ENCODE data around the gene TOR4A.

Gene TOR4A

DNA sequence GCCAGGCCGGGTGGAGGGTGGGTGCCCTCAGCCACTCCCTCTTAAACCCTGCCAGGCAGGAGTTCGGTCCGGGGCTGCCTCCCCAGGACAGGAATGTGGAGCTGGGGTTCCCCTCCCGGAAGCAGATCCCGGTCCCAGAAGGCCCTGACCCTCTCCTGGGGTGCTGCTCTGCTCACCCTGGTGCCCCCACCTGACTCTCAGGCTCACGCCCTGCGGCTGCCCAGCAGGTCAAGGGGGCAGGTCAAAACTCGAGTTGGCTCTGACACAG is 28.2 kb downstream of the TOR4A start:
- Histone ChIP-seq H3K4me3 (ENCODE audit: low read depth in 1 of 5, low read length in 5 of 5) (peak overlapping the region in 3 of 5 donors; percentile 39 to 49 (median 41)), H3K4me1 (ENCODE audit: control insufficient read depth in 5 of 5, insufficient read depth in 5 of 5, low read length in 5 of 5) (peaks cover 5 to 63% (median 54%) of the 10 kb centered on the region in 5 donors), H3K9ac (ENCODE audit: low read length in 5 of 5) (peak overlapping the region in 2 of 5 donors; percentile 3 to 64), H3K27me3 (ENCODE audit: control insufficient read depth in 5 of 5, insufficient read depth in 4 of 5, low read length in 5 of 5) (peaks cover 16 to 59% (median 54%) of the 10 kb centered on the region in 5 donors), H3K36me3 (ENCODE audit: control insufficient read depth in 5 of 5, insufficient read depth in 5 of 5, low read length in 5 of 5) (no peaks in the 10 kb centered on the region), H3K27ac (ENCODE audit: low read depth, low read length) (peak overlapping the region; percentile 57), H3K9me3 (ENCODE audit: control insufficient read depth in 5 of 5, low read length in 5 of 5) (no peaks in the 10 kb centered on the region)

GRCh38 chr9:137306066-137306849 is 28.7 kb downstream of the TOR4A start:
- H3K9ac ChIP-seq (ENCODE audit: low read length in 5 of 5) = peak overlapping the region in 2 of 5 donors; percentile 3 to 64

GRCh38 chr9:137306850-137307254 is 29.3 kb downstream of the TOR4A start:
- Histone ChIP-seq H3K4me3 (ENCODE audit: low read depth in 1 of 5, low read length in 5 of 5) (peak overlapping the region in 2 of 5 donors; percentile 41 to 59), H3K36me3 (ENCODE audit: control insufficient read depth in 5 of 5, insufficient read depth in 5 of 5, low read length in 5 of 5) (no peaks in the 10 kb centered on the region), H3K9me3 (ENCODE audit: control insufficient read depth in 5 of 5, low read length in 5 of 5) (no peaks in the 10 kb centered on the region), H3K4me1 (ENCODE audit: control insufficient read depth in 5 of 5, insufficient read depth in 5 of 5, low read length in 5 of 5) (peaks cover 9 to 54% (median 49%) of the 10 kb centered on the region in 5 donors), H3K27me3 (ENCODE audit: control insufficient read depth in 5 of 5, insufficient read depth in 4 of 5, low read length in 5 of 5) (peaks cover 16 to 56% (median 51%) of the 10 kb centered on the region in 5 donors), H3K27ac (ENCODE audit: low read depth, low read length) (no peak overlapping the region), H3K9ac (ENCODE audit: low read length in 5 of 5) (no peak overlapping the region)

More at GRCh38 chr9:137306066-137306849, 28.7 kb downstream of the TOR4A start:
- Histone ChIP-seq H3K4me1 (ENCODE audit: control insufficient read depth in 5 of 5, insufficient read depth in 5 of 5, low read length in 5 of 5) (peaks cover 6 to 58% (median 54%) of the 10 kb centered on the region in 5 donors), H3K9me3 (ENCODE audit: control insufficient read depth in 5 of 5, low read length in 5 of 5) (no peaks in the 10 kb centered on the region), H3K36me3 (ENCODE audit: control insufficient read depth in 5 of 5, insufficient read depth in 5 of 5, low read length in 5 of 5) (no peaks in the 10 kb centered on the region), H3K4me3 (ENCODE audit: low read depth in 1 of 5, low read length in 5 of 5) (peak overlapping the region in 2 of 5 donors; percentile 41 to 59), H3K27me3 (ENCODE audit: control insufficient read depth in 5 of 5, insufficient read depth in 4 of 5, low read length in 5 of 5) (peaks cover 16 to 61% (median 54%) of the 10 kb centered on the region in 5 donors), H3K27ac (ENCODE audit: low read depth, low read length) (peak overlapping the region; percentile 57)

DNA sequence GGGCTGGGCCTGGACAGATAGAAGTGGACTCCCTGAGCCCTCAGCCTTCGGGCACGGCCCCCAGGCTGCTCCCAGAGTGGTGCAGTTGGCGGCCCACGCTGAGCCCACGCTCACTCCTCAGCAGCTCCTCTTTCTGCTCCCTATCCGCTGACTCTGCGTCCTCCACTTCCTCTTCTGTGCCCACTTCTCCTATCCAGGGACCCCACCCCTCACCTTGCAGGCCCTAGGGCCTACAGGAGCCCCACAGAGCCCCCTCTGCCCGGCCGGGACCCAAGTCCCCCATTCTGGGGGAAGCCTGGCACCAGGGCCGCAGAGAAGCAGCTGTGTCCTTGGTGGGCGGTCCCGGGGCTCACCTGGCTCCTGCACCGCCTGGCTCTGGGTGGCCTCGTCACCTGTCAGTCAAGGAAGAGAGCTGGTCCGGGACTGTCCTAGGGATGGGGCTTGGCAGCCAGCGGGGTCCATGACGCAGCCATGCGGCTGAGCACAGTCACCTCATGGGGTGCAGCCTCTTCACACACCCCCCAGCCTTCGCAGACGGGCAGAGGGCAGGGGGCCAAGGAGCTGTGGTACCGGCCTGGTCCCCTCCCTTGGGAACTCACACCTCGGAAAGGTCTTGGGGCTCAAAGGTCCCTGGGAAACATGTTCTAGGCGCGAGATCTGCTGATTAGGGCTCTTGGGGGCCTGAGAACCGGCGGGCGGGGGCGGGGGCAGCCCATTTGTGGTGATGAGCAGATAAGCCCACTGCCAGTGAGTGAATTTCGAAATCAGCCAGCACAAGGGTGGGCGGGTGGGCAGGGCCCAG is 29.9 kb downstream of the TOR4A start:
- no peak overlapping the region for H3K27ac ChIP-seq (ENCODE audit: low read depth, low read length)
- H3K4me3 ChIP-seq (ENCODE audit: low read depth in 1 of 5, low read length in 5 of 5) = peak overlapping the region in 2 of 5 donors; percentile 41 to 44
- H3K36me3 ChIP-seq (ENCODE audit: control insufficient read depth in 5 of 5, insufficient read depth in 5 of 5, low read length in 5 of 5) = no peaks in the 10 kb centered on the region
- peaks cover 9 to 53% (median 48%) of the 10 kb centered on the region in 5 donors for H3K4me1 ChIP-seq (ENCODE audit: control insufficient read depth in 5 of 5, insufficient read depth in 5 of 5, low read length in 5 of 5)
- H3K27me3 ChIP-seq (ENCODE audit: control insufficient read depth in 5 of 5, insufficient read depth in 4 of 5, low read length in 5 of 5) = peaks cover 16 to 57% (median 51%) of the 10 kb centered on the region in 5 donors
- H3K9me3 ChIP-seq (ENCODE audit: control insufficient read depth in 5 of 5, low read length in 5 of 5) = no peaks in the 10 kb centered on the region
- no peak overlapping the region for H3K9ac ChIP-seq (ENCODE audit: low read length in 5 of 5)

DNA sequence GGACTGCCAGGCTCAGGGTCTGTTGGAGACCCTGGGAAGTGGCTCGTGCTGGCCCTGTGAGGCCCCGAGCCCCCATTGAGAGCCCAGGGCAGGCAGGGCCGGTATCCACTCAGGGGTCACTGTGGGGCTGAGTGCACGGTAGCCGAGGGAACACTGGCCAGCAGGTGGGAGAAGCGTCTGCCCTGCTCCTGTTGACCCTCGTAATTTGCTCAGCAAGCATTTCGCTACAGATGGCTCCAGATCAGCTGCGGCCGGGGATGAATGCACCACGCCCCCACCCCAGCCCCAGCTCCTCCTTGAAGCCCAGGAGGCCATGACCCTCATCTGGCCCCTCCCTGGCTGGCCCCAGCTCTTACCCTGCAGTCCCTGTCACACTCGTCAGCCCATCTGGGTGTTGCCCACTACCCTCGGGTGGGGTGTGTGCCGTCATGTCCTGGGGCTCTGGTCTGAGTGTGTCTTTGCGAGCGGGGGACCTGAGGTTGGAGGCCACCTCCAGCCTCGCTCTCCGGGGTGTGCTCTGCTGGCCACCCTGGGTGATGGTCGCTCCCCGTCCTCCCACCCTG is 30.6 kb downstream of the TOR4A start:
- no peaks in the 10 kb centered on the region for H3K36me3 ChIP-seq (ENCODE audit: control insufficient read depth in 5 of 5, insufficient read depth in 5 of 5, low read length in 5 of 5)
- H3K9me3 ChIP-seq (ENCODE audit: control insufficient read depth in 5 of 5, low read length in 5 of 5) = no peaks in the 10 kb centered on the region
- H3K9ac ChIP-seq (ENCODE audit: low read length in 5 of 5) = no peak overlapping the region
- no peak overlapping the region for H3K4me3 ChIP-seq (ENCODE audit: low read depth in 1 of 5, low read length in 5 of 5)
- H3K27ac ChIP-seq (ENCODE audit: low read depth, low read length) = no peak overlapping the region
- peaks cover 6 to 46% (median 42%) of the 10 kb centered on the region in 5 donors for H3K4me1 ChIP-seq (ENCODE audit: control insufficient read depth in 5 of 5, insufficient read depth in 5 of 5, low read length in 5 of 5)
- H3K27me3 ChIP-seq (ENCODE audit: control insufficient read depth in 5 of 5, insufficient read depth in 4 of 5, low read length in 5 of 5) = peaks cover 16 to 61% (median 46%) of the 10 kb centered on the region in 5 donors

- no peak overlapping the region for H3K9ac ChIP-seq (ENCODE audit: low read length in 5 of 5)
- H3K4me1 ChIP-seq (ENCODE audit: control insufficient read depth in 5 of 5, insufficient read depth in 5 of 5, low read length in 5 of 5) = peaks cover 7 to 31% (median 30%) of the 10 kb centered on the region in 5 donors
- H3K4me3 ChIP-seq (ENCODE audit: low read depth in 1 of 5, low read length in 5 of 5) = no peak overlapping the region
- no peaks in the 10 kb centered on the region for H3K9me3 ChIP-seq (ENCODE audit: control insufficient read depth in 5 of 5, low read length in 5 of 5)
- no peak overlapping the region for H3K27ac ChIP-seq (ENCODE audit: low read depth, low read length)
- no peaks in the 10 kb centered on the region for H3K36me3 ChIP-seq (ENCODE audit: control insufficient read depth in 5 of 5, insufficient read depth in 5 of 5, low read length in 5 of 5)
- H3K27me3 ChIP-seq (ENCODE audit: control insufficient read depth in 5 of 5, insufficient read depth in 4 of 5, low read length in 5 of 5) = peaks cover 12 to 48% (median 33%) of the 10 kb centered on the region in 5 donors
Observed at GRCh38 chr9:137309368-137310188, 32.1 kb downstream of the TOR4A start.

GRCh38 chr9:137310189-137311052 is 32.9 kb downstream of the TOR4A start:
- H3K27me3 ChIP-seq (ENCODE audit: control insufficient read depth in 5 of 5, insufficient read depth in 4 of 5, low read length in 5 of 5) = peaks cover 13 to 48% (median 31%) of the 10 kb centered on the region in 5 donors
- H3K9ac ChIP-seq (ENCODE audit: low read length in 5 of 5) = no peak overlapping the region
- H3K27ac ChIP-seq (ENCODE audit: low read depth, low read length) = no peak overlapping the region
- no peak overlapping the region for H3K4me3 ChIP-seq (ENCODE audit: low read depth in 1 of 5, low read length in 5 of 5)
- H3K36me3 ChIP-seq (ENCODE audit: control insufficient read depth in 5 of 5, insufficient read depth in 5 of 5, low read length in 5 of 5) = no peaks in the 10 kb centered on the region
- H3K9me3 ChIP-seq (ENCODE audit: control insufficient read depth in 5 of 5, low read length in 5 of 5) = no peaks in the 10 kb centered on the region
- H3K4me1 ChIP-seq (ENCODE audit: control insufficient read depth in 5 of 5, insufficient read depth in 5 of 5, low read length in 5 of 5) = peaks cover 5 to 28% (median 23%) of the 10 kb centered on the region in 5 donors

- Histone ChIP-seq H3K4me3 (ENCODE audit: low read depth in 1 of 5, low read length in 5 of 5) (no peak overlapping the region), H3K9ac (ENCODE audit: low read length in 5 of 5) (no peak overlapping the region), H3K36me3 (ENCODE audit: control insufficient read depth in 5 of 5, insufficient read depth in 5 of 5, low read length in 5 of 5) (no peaks in the 10 kb centered on the region), H3K27me3 (ENCODE audit: control insufficient read depth in 5 of 5, insufficient read depth in 4 of 5, low read length in 5 of 5) (peaks cover 7 to 40% (median 24%) of the 10 kb centered on the region in 5 donors), H3K4me1 (ENCODE audit: control insufficient read depth in 5 of 5, insufficient read depth in 5 of 5, low read length in 5 of 5) (peaks cover 3 to 23% (median 17%) of the 10 kb centered on the region in 5 donors), H3K27ac (ENCODE audit: low read depth, low read length) (no peak overlapping the region), H3K9me3 (ENCODE audit: control insufficient read depth in 5 of 5, low read length in 5 of 5) (no peaks in the 10 kb centered on the region)
Observed at GRCh38 chr9:137311171-137311985, 33.9 kb downstream of the TOR4A start.

Measured in subcutaneous abdominal adipose tissue (tissue), 5 donors.